Fibroblast of lung (primary cell): ENCODE results near the gene NBEA.

Source experiments
- CTCF ChIP-seq, 2 donors: IDR thresholded peaks in 1 of 2; conservative IDR thresholded peaks in 1 of 2; 1 replicate in 1 of 2; 2 replicates in 1 of 2; pipeline ENCODE4 v1.5.1; 2011 to 2012; ENCODE audit warnings: low read length in 2 of 2, control low read depth in 1 of 2, inconsistent platforms in 1 of 2, low read depth in 1 of 2, mild to moderate bottlenecking in 1 of 2
- EZH2 ChIP-seq: IDR thresholded peaks from 2 replicates; pipeline ENCODE4 v1.5.1; 2012; ENCODE audit warnings: low read length, control low read depth, mild to moderate bottlenecking; ENCODE audit errors: missing control alignments

DNA sequence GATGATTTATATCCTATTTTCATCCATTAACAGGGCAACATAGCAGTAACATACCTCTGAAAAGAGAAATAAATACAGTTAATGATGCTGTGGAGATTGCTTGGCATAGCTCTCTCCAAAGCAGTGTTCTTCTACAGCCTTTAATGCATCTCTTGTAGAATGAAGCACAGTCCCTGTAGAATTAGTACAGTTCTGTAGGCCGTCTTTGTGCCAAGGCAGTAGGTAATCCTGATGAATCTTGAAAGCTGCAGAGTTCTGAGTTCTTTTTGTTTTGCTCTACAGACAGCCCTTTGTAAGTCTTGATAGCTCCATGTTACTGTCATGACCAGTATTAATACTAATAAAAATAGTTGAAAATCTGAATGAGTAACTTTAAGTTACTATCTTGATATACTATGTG lies 350.3 kb downstream of the NBEA start:
- TF ChIP-seq EZH2 (no peak), CTCF (conservative IDR thresholded peaks at IDR 0.05 in 1 of 2, IDR thresholded peaks at IDR 0.05 in 1 of 2; ENCODE audit: low read depth in 1 of 2, low read length in 2 of 2) (no peak)
